Vagina (tissue), 2 donors: ENCODE data around the gene TAS1R3. TPM values are rescaled to one million over a fixed set of nuclear protein-coding genes. Genes with fewer than 3 reads are reported as not detected.

Experiments used
- DNase-seq, 2 donors: peaks; one replicate each; pipeline ENCODE4 v3.0.0-alpha.2; 2017; ENCODE audit errors: extremely low spot score in 2 of 2
- H3K27ac ChIP-seq: fragments of 200-600 bp; sonication (generic); one replicate; pipeline ENCODE4 v1.5.1; 2019
- H3K27me3 ChIP-seq: fragments of 200-600 bp; sonication (generic); one replicate; pipeline ENCODE4 v1.5.1; 2019
- H3K36me3 ChIP-seq, 2 donors: fragments of 200-600 bp; sonication (generic); one replicate each; pipeline ENCODE4 v1.5.1; 2017 to 2019
- H3K4me1 ChIP-seq: fragments of 200-600 bp; sonication (generic); one replicate; pipeline ENCODE4 v1.5.1; 2019
- H3K4me3 ChIP-seq, 2 donors: fragments of 200-600 bp; sonication (generic); 1 replicate in 1 of 2; 2 replicates in 1 of 2; pipeline ENCODE4 v1.5.1; 2016 to 2019
- H3K9me3 ChIP-seq: fragments of 200-600 bp; sonication (generic); one replicate; pipeline ENCODE4 v1.5.1; 2019
- POLR2A ChIP-seq, 2 donors: fragments of 450-650 bp; IDR thresholded peaks; one replicate each; pipeline ENCODE4 v1.6.1; 2017; ENCODE audit warnings: antibody characterized with exemption in 2 of 2, mild to moderate bottlenecking in 2 of 2, moderate library complexity in 2 of 2
- POLR2AphosphoS5 ChIP-seq, 2 donors: sonication (generic); formaldehyde crosslinking; IDR thresholded peaks; one replicate each; pipeline ENCODE4 v1.9.0; 2017; ENCODE audit warnings: antibody characterized with exemption in 2 of 2, mild to moderate bottlenecking in 2 of 2, low read depth in 1 of 2; ENCODE audit not compliant: insufficient read depth in 1 of 2
- intact Hi-C: fragments of 100-400 bp; cut with DNase I; formaldehyde crosslinking; loops from one replicate; pipeline ENCODE4 v1.15.1; 2023
- total RNA-seq: library from RNA; depleted of rRNA; stranded (reverse); fragments of >200 nt; gene quantifications from one replicate; pipeline ENCODE4 v1.2.3, GENCODE V29; 2016
- TF ChIP-seq, protein P1 (sequence below), 3 experiments: fragments of 450-650 bp in 2 of 3; fragments of 200-600 bp in 1 of 3; sonication (generic) in 1 of 3; IDR thresholded peaks; one replicate each; pipeline ENCODE4 v1.5.1; 2017 to 2019; ENCODE audit warnings: antibody characterized with exemption in 3 of 3, mild to moderate bottlenecking in 2 of 3, moderate library complexity in 2 of 3

The TAS1R3 gene
- total RNA-seq, 1 donor from 2014 or later: 0.74 TPM

DNA sequence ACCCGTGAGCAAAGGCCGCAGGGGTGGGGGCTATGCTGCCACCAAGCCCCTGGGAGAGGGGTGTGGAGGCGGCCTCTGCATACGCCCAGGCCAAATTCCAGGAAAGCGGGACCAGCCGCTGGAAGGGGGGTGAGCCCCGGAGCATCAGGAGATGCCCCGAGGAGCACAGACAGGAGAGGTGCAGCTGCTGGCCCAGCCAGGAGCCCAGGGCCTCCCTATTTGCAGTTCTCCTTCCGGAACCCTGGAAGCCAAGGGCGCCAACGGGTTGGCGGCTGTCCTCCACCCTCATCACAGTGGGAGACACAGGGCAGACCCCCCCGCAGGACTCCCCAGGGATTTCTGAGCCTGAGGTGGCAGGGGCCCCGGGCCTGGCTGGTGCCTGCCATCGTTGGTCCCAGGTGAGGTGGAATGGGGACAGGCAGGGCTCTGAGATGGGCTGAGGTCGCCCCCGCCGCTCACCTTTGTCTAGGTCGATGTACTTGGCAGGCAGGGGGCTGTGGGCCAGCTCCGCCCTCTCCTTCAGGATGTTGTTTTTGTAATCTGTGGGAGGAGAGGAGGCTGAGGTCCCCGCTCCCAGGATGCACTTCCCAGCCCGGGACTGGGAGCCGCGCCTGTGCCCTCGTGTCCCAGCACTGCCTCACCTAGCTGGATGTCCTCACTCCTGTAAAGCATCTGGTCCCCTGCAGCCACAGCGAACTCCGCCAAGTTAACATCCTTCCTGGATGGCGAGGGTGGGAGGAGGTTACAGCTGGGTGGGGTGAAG, 22.5 kb downstream of the TAS1R3 start:
- Histone ChIP-seq H3K27me3 (no peaks in the 10 kb centered on the region), H3K4me3 (no peak overlapping the region), H3K4me1 (peaks cover 71% of the 10 kb centered on the region), H3K36me3 (peaks cover 0 to 8% of the 10 kb centered on the region in 2 donors), H3K27ac (peak overlapping the region; percentile 15), H3K9me3 (no peaks in the 10 kb centered on the region)
- no peak for DNase-seq
- intact Hi-C loops: no loop called here
- TF ChIP-seq POLR2AphosphoS5 (IDR thresholded peaks at IDR 0.05; ENCODE audit: insufficient read depth in 1 of 2, low read depth in 1 of 2) (no peak), POLR2A (IDR thresholded peaks at IDR 0.05) (no peak)
- TF ChIP-seq, protein P1, sequence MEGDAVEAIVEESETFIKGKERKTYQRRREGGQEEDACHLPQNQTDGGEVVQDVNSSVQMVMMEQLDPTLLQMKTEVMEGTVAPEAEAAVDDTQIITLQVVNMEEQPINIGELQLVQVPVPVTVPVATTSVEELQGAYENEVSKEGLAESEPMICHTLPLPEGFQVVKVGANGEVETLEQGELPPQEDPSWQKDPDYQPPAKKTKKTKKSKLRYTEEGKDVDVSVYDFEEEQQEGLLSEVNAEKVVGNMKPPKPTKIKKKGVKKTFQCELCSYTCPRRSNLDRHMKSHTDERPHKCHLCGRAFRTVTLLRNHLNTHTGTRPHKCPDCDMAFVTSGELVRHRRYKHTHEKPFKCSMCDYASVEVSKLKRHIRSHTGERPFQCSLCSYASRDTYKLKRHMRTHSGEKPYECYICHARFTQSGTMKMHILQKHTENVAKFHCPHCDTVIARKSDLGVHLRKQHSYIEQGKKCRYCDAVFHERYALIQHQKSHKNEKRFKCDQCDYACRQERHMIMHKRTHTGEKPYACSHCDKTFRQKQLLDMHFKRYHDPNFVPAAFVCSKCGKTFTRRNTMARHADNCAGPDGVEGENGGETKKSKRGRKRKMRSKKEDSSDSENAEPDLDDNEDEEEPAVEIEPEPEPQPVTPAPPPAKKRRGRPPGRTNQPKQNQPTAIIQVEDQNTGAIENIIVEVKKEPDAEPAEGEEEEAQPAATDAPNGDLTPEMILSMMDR (IDR thresholded peaks at IDR 0.05): no peak

DNA sequence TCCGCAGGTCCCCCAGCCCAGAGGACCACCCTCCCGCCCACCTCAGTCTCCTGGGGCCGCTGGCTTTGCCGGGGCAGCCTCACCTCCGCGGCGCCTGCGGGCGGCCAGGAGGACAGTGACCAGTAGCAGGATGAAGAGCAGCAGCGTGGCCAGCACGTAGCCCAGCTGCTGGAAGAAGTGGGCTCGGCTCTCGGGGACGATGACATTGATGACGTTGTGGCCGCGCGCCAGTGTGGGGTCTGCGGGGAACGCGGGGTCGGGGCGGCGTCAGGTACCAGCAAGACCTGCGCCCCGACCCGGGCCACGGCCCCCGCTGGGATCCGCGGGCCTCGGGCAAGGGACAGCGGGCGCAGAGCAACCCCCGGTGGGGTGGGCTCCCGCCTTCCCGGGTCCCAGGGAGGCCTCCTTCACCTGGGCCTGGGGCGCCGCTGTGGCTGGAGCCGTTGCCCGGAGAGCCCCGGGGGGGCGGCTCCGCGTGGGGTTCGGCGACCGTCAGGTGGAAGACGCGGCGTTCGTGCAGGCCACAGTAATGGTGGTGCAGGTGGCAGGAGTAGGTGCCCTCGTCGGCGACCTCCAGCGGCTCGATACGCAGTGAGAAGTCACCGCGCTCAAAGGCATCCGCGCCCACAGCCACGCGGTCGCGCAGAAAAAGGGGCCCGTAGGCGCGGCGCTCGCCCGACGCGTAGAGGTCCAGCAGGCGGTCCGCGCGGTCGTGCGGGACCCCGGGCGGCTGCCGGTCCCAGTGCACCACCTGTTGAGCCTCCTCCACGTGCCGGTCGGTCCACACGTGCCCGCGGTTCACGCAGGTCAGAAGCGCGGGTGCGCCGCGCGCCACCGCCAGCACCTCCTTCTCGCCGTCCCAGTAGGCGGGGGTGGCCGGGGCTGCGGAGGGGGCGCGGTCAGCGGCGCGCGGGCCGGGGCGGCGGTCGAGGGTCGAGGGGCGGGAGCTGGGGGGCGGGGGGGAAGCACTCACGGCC, 23.5 kb downstream of the TAS1R3 start:
- intact Hi-C loops: no loop called here
- TF ChIP-seq, protein P1 (IDR thresholded peaks at IDR 0.05): no peak
- TF ChIP-seq POLR2A (IDR thresholded peaks at IDR 0.05) (no peak), POLR2AphosphoS5 (IDR thresholded peaks at IDR 0.05; ENCODE audit: insufficient read depth in 1 of 2, low read depth in 1 of 2) (no peak)
- Histone ChIP-seq H3K27ac (peak overlapping the region; percentile 92), H3K36me3 (peaks cover 0 to 8% of the 10 kb centered on the region in 2 donors), H3K4me3 (peak overlapping the region; percentile 33 to 54), H3K4me1 (peaks cover 81% of the 10 kb centered on the region), H3K27me3 (no peaks in the 10 kb centered on the region), H3K9me3 (no peaks in the 10 kb centered on the region)
- DNase-seq: no peak

DNA sequence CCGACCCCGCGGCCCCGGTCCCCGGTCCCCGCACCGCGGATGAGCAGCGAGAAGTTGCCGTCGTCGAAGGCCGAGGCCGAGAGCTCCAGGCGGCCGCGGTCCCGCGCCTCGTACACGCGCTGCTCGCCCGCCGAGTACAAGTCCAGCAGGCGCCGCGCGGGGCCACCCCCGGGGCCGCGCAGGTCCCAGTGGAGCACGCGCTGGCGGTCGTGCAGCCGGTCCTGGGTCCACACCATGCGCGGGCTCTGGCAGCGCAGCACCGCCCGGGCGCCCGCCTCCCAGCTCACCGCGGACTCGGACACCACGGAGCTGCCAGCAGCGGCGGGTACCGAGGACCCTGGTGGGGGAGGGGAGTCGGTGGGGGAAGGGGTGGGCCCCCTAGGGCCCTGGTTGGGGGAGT, 24.3 kb downstream of the TAS1R3 start:
- Histone ChIP-seq H3K9me3 (no peaks in the 10 kb centered on the region), H3K4me3 (peak overlapping the region; percentile 33 to 54), H3K36me3 (peaks cover 0 to 8% of the 10 kb centered on the region in 2 donors), H3K27me3 (no peaks in the 10 kb centered on the region), H3K4me1 (peaks cover 90% of the 10 kb centered on the region), H3K27ac (peak overlapping the region; percentile 92)
- intact Hi-C loops: no loop called here
- DNase-seq: no peak
- TF ChIP-seq POLR2A (IDR thresholded peaks at IDR 0.05): no peak
- TF ChIP-seq, protein P1 (IDR thresholded peaks at IDR 0.05): no peak
- no peak for TF ChIP-seq POLR2AphosphoS5 (IDR thresholded peaks at IDR 0.05; ENCODE audit: insufficient read depth in 1 of 2, low read depth in 1 of 2)

DNA sequence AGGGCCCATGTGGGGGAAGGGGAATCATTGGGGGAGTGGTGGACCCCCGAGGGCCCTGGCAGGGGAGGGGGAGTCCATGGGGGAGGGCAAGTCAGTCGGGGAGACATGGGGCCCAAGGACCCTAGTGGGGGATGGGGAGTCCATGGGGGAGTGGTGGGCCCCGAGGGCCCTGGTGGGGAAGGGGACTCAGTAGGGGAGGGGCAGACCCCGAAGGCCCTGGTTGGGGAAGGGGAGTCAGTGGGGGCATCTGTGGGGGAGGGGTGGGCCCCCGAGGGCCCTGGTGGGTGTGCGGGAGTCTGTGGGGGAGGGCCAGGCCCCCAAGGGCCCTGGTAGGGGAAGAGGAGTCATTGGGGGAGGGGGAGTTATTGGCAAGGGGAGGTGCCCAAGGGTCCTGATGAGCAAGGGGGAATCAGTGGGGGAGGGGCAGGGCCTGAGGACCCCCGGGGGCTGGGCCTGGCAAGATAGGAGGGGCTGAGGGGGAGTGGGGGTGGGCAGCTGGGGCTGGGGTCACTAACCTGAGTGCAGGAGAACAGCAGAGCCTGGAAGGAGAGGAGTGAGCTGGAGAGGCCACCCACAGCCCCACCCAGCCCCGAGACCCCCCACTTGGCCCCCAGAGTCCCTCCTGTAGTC, 25.2 kb downstream of the TAS1R3 start:
- no peak for TF ChIP-seq POLR2AphosphoS5 (IDR thresholded peaks at IDR 0.05; ENCODE audit: insufficient read depth in 1 of 2, low read depth in 1 of 2)
- TF ChIP-seq, protein P1 (IDR thresholded peaks at IDR 0.05): no peak
- TF ChIP-seq POLR2A (IDR thresholded peaks at IDR 0.05): no peak
- H3K27ac ChIP-seq: peak overlapping the region; percentile 92
- H3K36me3 ChIP-seq: peaks cover 0 to 8% of the 10 kb centered on the region in 2 donors
- peaks cover 97% of the 10 kb centered on the region for H3K4me1 ChIP-seq
- H3K9me3 ChIP-seq: no peaks in the 10 kb centered on the region
- no peaks in the 10 kb centered on the region for H3K27me3 ChIP-seq
- no peak for DNase-seq
- H3K4me3 ChIP-seq: peak overlapping the region; percentile 54 to 61
- intact Hi-C loops: no loop called here
